Muscle of arm (tissue), 12 donors: ENCODE measurements around the gene CACNA2D2. TPM values are rescaled to one million over a fixed set of nuclear protein-coding genes. Genes with fewer than 3 reads are reported as not detected.

Source experiments
- DNase-seq: peaks from one replicate; pipeline ENCODE4 v3.0.0-alpha.2; 2013
- polyA plus RNA-seq, 12 donors: library from polyadenylated mRNA; unstranded; fragments of 120-200 nt; gene quantifications; one replicate each; pipeline ENCODE4 v1.2.1, GENCODE V29; 2013; ENCODE audit not compliant: insufficient read length in 12 of 12

The CACNA2D2 gene
- polyA plus RNA-seq, 12 donors: 5.0 to 12.5 (median 7.7) TPM; not detected in 1

GRCh38 chr3:50395070-50395860 lies 108.2 kb downstream of the CACNA2D2 start:
- DNase-seq: no peak

GRCh38 chr3:50393061-50393460 lies 110.4 kb downstream of the CACNA2D2 start:
- DNase-seq: no peak

GRCh38 chr3:50392101-50392715 lies 111.2 kb downstream of the CACNA2D2 start:
- DNase-seq: no peak

GRCh38 chr3:50390508-50391224 lies 112.8 kb downstream of the CACNA2D2 start:
- peak; percentile 49 for DNase-seq

GRCh38 chr3:50389414-50389767 lies 114.0 kb downstream of the CACNA2D2 start:
- DNase-seq: no peak

- DNase-seq: no peak
Measured at GRCh38 chr3:50388720-50389413, 114.6 kb downstream of the CACNA2D2 start.

- DNase-seq: no peak
Measured at GRCh38 chr3:50388016-50388719, 115.3 kb downstream of the CACNA2D2 start.

- DNase-seq: no peak
Measured at GRCh38 chr3:50385754-50386153, 117.7 kb downstream of the CACNA2D2 start.

GRCh38 chr3:50383750-50384149 lies 119.7 kb downstream of the CACNA2D2 start:
- DNase-seq: no peak

GRCh38 chr3:50382722-50383121 lies 120.7 kb downstream of the CACNA2D2 start:
- DNase-seq: no peak

- DNase-seq: no peak
Measured at GRCh38 chr3:50381383-50381782, 122.1 kb downstream of the CACNA2D2 start.

GRCh38 chr3:50380405-50381085 lies 122.9 kb downstream of the CACNA2D2 start:
- no peak for DNase-seq

GRCh38 chr3:50378757-50379156 lies 124.7 kb downstream of the CACNA2D2 start:
- DNase-seq: no peak

- no peak for DNase-seq
Measured at GRCh38 chr3:50378024-50378423, 125.4 kb downstream of the CACNA2D2 start.

GRCh38 chr3:50375258-50375931 lies 128.0 kb downstream of the CACNA2D2 start:
- no peak for DNase-seq

GRCh38 chr3:50374363-50375257 lies 128.8 kb downstream of the CACNA2D2 start:
- DNase-seq: no peak

GRCh38 chr3:50373146-50374051 lies 130.0 kb downstream of the CACNA2D2 start:
- DNase-seq: no peak

- DNase-seq: no peak
Measured at GRCh38 chr3:50372349-50372748, 131.1 kb downstream of the CACNA2D2 start.
